ENCODE measurements around the gene CMSS1.

- no peak for TF ChIP-seq POLR2AphosphoS5 (IDR thresholded peaks at IDR 0.05; ENCODE audit: low read depth, low read length)
- TF ChIP-seq SIN3A (IDR thresholded peaks at IDR 0.05; ENCODE audit: borderline replicate concordance, insufficient read depth, low read length) = no peak
These were observed 347.1 kb downstream of the CMSS1 start for GRCh38 chr3:100164743-100165142.
